IMR-90 (cell line): ENCODE results near the gene HCAR3. TPM values are rescaled to one million over a fixed set of nuclear protein-coding genes. Genes with fewer than 3 reads are reported as not detected.

Experiments used
- ATAC-seq: fragments of 200-7000 bp; cut with Tn5 transposase; 2 replicates; pipeline ENCODE4 v1.9.1; 2020; ENCODE audit warnings: low read depth, mild to moderate bottlenecking, moderate library complexity
- BruUV-seq: library from RNA; stranded (reverse); fragments of 400-500 nt; replicated peaks from 2 replicates; lab custom pipeline; 2021; lab: Mats Ljungman, UMichigan
- CTCF ChIA-PET: fragments of 300-600 bp; formaldehyde crosslinking; extraction: SDS; loops from one replicate; lab custom pipeline; 2021; ENCODE audit warnings: antibody characterized with exemption; lab: Yijun Ruan, JAX
- POLR2A ChIA-PET: fragments of 300-600 bp; sonication (Branson Sonifier 250); formaldehyde crosslinking; loops from one replicate; lab custom pipeline; 2022; ENCODE audit warnings: antibody characterized with exemption; ENCODE audit not compliant: unreplicated experiment; lab: Charles Lee
- DNase-seq: peaks from one replicate; pipeline ENCODE4 v3.0.0; 2013
- H2AFZ ChIP-seq: replicated peaks from 2 replicates; pipeline ENCODE3; 2013; ENCODE audit warnings: low read length, mild to moderate bottlenecking; ENCODE audit not compliant: poor library complexity
- H2AK5ac ChIP-seq: 2 replicates; pipeline ENCODE4 v1.6.1; 2013; ENCODE audit warnings: low read depth, low read length, inconsistent platforms
- H2AK9ac ChIP-seq: replicated peaks from 2 replicates; pipeline ENCODE3; 2013; ENCODE audit warnings: mild to moderate bottlenecking, low read depth, low read length, moderate library complexity; ENCODE audit not compliant: poor library complexity
- H2BK120ac ChIP-seq: 2 replicates; pipeline ENCODE4 v1.6.1; 2013; ENCODE audit warnings: low read depth, low read length, inconsistent platforms
- H2BK15ac ChIP-seq: 3 replicates; pipeline ENCODE4 v1.6.1; 2013; ENCODE audit warnings: low read depth, low read length, inconsistent platforms
- H2BK20ac ChIP-seq: 2 replicates; pipeline ENCODE4 v1.6.1; 2013; ENCODE audit warnings: low read depth, mild to moderate bottlenecking, inconsistent platforms, low read length, moderate library complexity
- H2BK5ac ChIP-seq: 2 replicates; pipeline ENCODE4 v1.6.1; 2013; ENCODE audit warnings: mild to moderate bottlenecking, low read depth, low read length, inconsistent platforms; ENCODE audit not compliant: poor library complexity, severe bottlenecking
- H3K14ac ChIP-seq: replicated peaks from 2 replicates; pipeline ENCODE4 v1.6.1; 2013; ENCODE audit warnings: low read depth, low read length, inconsistent platforms
- H3K18ac ChIP-seq: 2 replicates; pipeline ENCODE4 v1.6.1; 2013; ENCODE audit warnings: low read depth, low read length, control low read depth
- H3K23ac ChIP-seq: 2 replicates; pipeline ENCODE4 v1.6.1; 2013; ENCODE audit warnings: low read depth, low read length, inconsistent platforms
- H3K27ac ChIP-seq: 2 replicates; pipeline ENCODE4 v1.5.1; 2013; ENCODE audit warnings: mild to moderate bottlenecking, control low read depth, low read length; ENCODE audit not compliant: insufficient read depth
- H3K27me3 ChIP-seq: 2 replicates; pipeline ENCODE4 v1.6.1; 2013; ENCODE audit warnings: low read length; ENCODE audit not compliant: control insufficient read depth, insufficient read depth
- H3K36me3 ChIP-seq: 2 replicates; pipeline ENCODE4 v1.6.1; 2013; ENCODE audit warnings: low read length, mixed read lengths; ENCODE audit not compliant: control insufficient read depth, insufficient read depth
- H3K4ac ChIP-seq: 2 replicates; pipeline ENCODE4 v1.6.1; 2013; ENCODE audit warnings: low read depth, low read length, inconsistent platforms
- H3K4me1 ChIP-seq: 2 replicates; pipeline ENCODE4 v1.6.1; 2013; ENCODE audit warnings: low read length, mixed read lengths; ENCODE audit not compliant: control insufficient read depth, insufficient read depth
- H3K4me2 ChIP-seq: 2 replicates; pipeline ENCODE4 v1.6.1; 2013; ENCODE audit warnings: low read depth, mild to moderate bottlenecking, control low read depth, low read length, moderate library complexity
- H3K4me3 ChIP-seq: 2 replicates; pipeline ENCODE4 v1.5.1; 2013; ENCODE audit warnings: low read depth, mild to moderate bottlenecking, control low read depth, low read length, moderate library complexity; ENCODE audit not compliant: insufficient read depth
- H3K56ac ChIP-seq: 2 replicates; pipeline ENCODE4 v1.6.1; 2013; ENCODE audit warnings: low read length, inconsistent platforms; ENCODE audit not compliant: insufficient read depth; ENCODE audit errors: extremely low read depth
- H3K79me1 ChIP-seq, 2 experiments: 2 replicates each; pipeline ENCODE4 v1.6.1; 2013; ENCODE audit warnings: low read length in 2 of 2, inconsistent platforms in 1 of 2, low read depth in 1 of 2
- H3K9ac ChIP-seq: 2 replicates; pipeline ENCODE4 v1.6.1; 2013; ENCODE audit warnings: low read depth, low read length, control low read depth
- H3K9me1 ChIP-seq: 2 replicates; pipeline ENCODE4 v1.6.1; 2013; ENCODE audit warnings: low read length, inconsistent platforms; ENCODE audit not compliant: insufficient read depth
- H3K9me3 ChIP-seq: 2 replicates; pipeline ENCODE4 v1.6.1; 2013; ENCODE audit warnings: low read length; ENCODE audit not compliant: control insufficient read depth, insufficient read depth
- H4K20me1 ChIP-seq: 2 replicates; pipeline ENCODE4 v1.6.1; 2013; ENCODE audit warnings: low read length, inconsistent platforms; ENCODE audit not compliant: insufficient read depth
- H4K5ac ChIP-seq: 2 replicates; pipeline ENCODE4 v1.6.1; 2013; ENCODE audit warnings: mild to moderate bottlenecking, low read depth, low read length, control low read depth
- H4K8ac ChIP-seq, 2 experiments: 2 replicates each; pipeline ENCODE4 v1.6.1; 2013; ENCODE audit warnings: low read depth in 2 of 2, low read length in 2 of 2, control low read depth in 1 of 2, inconsistent platforms in 1 of 2
- H4K91ac ChIP-seq: 2 replicates; pipeline ENCODE4 v1.6.1; 2013; ENCODE audit warnings: low read depth, low read length, inconsistent platforms; ENCODE audit not compliant: insufficient read depth
- BHLHE40 ChIP-seq: fragments of 150-350 bp; IDR thresholded peaks from 2 replicates; pipeline ENCODE4 v1.6.1; 2016; ENCODE audit warnings: mild to moderate bottlenecking, low read depth, low read length
- ELK1 ChIP-seq: fragments of 150-350 bp; IDR thresholded peaks from 2 replicates; pipeline ENCODE4 v1.6.1; 2016; ENCODE audit warnings: low read depth, mild to moderate bottlenecking, low read length, moderate library complexity, borderline replicate concordance
- FOS ChIP-seq: fragments of 150-350 bp; IDR thresholded peaks from 2 replicates; pipeline ENCODE4 v1.6.1; 2016; ENCODE audit warnings: low read depth, low read length
- MAZ ChIP-seq: IDR thresholded peaks from 2 replicates; pipeline ENCODE4 v1.6.1; 2012; ENCODE audit warnings: low read depth, mild to moderate bottlenecking, low read length, improper control_type of control experiment, moderate library complexity, borderline replicate concordance
- NFE2L2 ChIP-seq: fragments of 150-350 bp; IDR thresholded peaks from 2 replicates; pipeline ENCODE4 v1.6.1; 2016; ENCODE audit warnings: low read depth, mild to moderate bottlenecking, low read length
- RAD21 ChIP-seq: IDR thresholded peaks from 2 replicates; pipeline ENCODE4 v1.6.1; 2012; ENCODE audit warnings: low read length, improper control_type of control experiment
- RCOR1 ChIP-seq: IDR thresholded peaks from 2 replicates; pipeline ENCODE4 v1.6.1; 2012; ENCODE audit warnings: mild to moderate bottlenecking, low read length, improper control_type of control experiment; ENCODE audit not compliant: insufficient replicate concordance
- RFX5 ChIP-seq: IDR thresholded peaks from 2 replicates; pipeline ENCODE4 v1.8.0; 2012; ENCODE audit warnings: low read depth, mild to moderate bottlenecking, low read length, moderate library complexity
- SMC3 ChIP-seq: fragments of 150-350 bp; IDR thresholded peaks from 2 replicates; pipeline ENCODE4 v1.6.1; 2016; ENCODE audit warnings: low read depth, mild to moderate bottlenecking, antibody characterized with exemption, low read length, moderate library complexity
- USF2 ChIP-seq: fragments of 150-350 bp; IDR thresholded peaks from 2 replicates; pipeline ENCODE4 v1.6.1; 2017; ENCODE audit warnings: mild to moderate bottlenecking, antibody characterized with exemption, low read length, low read depth
- WGBS, 2 experiments: methylation state at CpG; one replicate each; pipeline versions ENCODE4 v1.1.5 to v1.1.7; 2013; ENCODE audit warnings: missing lambda C conversion rate in 2 of 2; ENCODE audit not compliant: insufficient read length in 1 of 2; ENCODE audit errors: extremely low coverage in 2 of 2; 5-methylcytosine and 5-hydroxymethylcytosine counted together
- dilution Hi-C: fragments of 300-500 bp; cut with HindIII; formaldehyde crosslinking; loops from one replicate; pipeline ENCODE4 v1.14.3; 2018; ENCODE audit warnings: low sequenced_read_pairs; ENCODE audit not compliant: unreplicated experiment
- in situ Hi-C: fragments of 300-500 bp; cut with MboI; formaldehyde crosslinking; loops from 3 replicates; pipeline ENCODE4 v1.14.3; 2019; ENCODE audit warnings: low sequenced_read_pairs, inconsistent platforms, mixed read lengths
- intact Hi-C: fragments of 100-400 bp; cut with micrococcal nuclease; formaldehyde crosslinking; loops from 2 replicates; pipeline ENCODE4 v1.10.0; 2022
- polyA plus RNA-seq, 3 experiments: library from polyadenylated mRNA; depleted of rRNA; stranded (reverse); fragments of >200 nt; gene quantifications; 2 replicates each; pipeline ENCODE4 v1.2.3, GENCODE V29; 2012; ENCODE audit warnings: low replicate concordance in 1 of 3
- total RNA-seq: library from RNA; depleted of rRNA; stranded (reverse); fragments of >200 nt; gene quantifications from 2 replicates; pipeline ENCODE4 v1.2.3, GENCODE V29; 2012

HCAR3 gene
- total and polyA plus RNA-seq, 2 of the 4 experiments (the other 2 are of a cell fraction) = not detected

- H3K14ac ChIP-seq = no peak overlapping the region
- H4K91ac ChIP-seq = no peak overlapping the region
- no peak overlapping the region for H3K4me2 ChIP-seq
- no peak overlapping the region for H2BK20ac ChIP-seq
- no peak overlapping the region for H3K23ac ChIP-seq
- H2AFZ ChIP-seq = no peak overlapping the region
- in situ Hi-C loops = no loop called here
- no peak overlapping the region for H3K56ac ChIP-seq
- no peak overlapping the region for H3K4me3 ChIP-seq
- H3K36me3 ChIP-seq = no peaks in the 10 kb centered on the region
- no peak overlapping the region for H3K18ac ChIP-seq
- H3K79me1 ChIP-seq = no peaks in the 10 kb centered on the region
- no peak for TF ChIP-seq USF2
- TF ChIP-seq ELK1 = no peak
- no peak for TF ChIP-seq NFE2L2
- TF ChIP-seq RFX5 = no peak
- TF ChIP-seq SMC3 = no peak
- TF ChIP-seq RCOR1 = no peak
- TF ChIP-seq RAD21 = no peak
- TF ChIP-seq MAZ = no peak
- TF ChIP-seq FOS = no peak
- TF ChIP-seq BHLHE40 = no peak
- H4K8ac ChIP-seq = no peak overlapping the region
- dilution Hi-C loops = no loop called here
- H2BK5ac ChIP-seq = no peak overlapping the region
- ChIA-PET POLR2A (no interaction called here), CTCF (no interaction called here)
- no peaks in the 10 kb centered on the region for H3K9me3 ChIP-seq
- BruUV-seq = no TSS peak
- H3K27ac ChIP-seq = no peak overlapping the region
- no peak overlapping the region for H3K4ac ChIP-seq
- H3K4me1 ChIP-seq = peaks cover 2% of the 10 kb centered on the region; the same call in 1 of the 2 replicates
- H2BK120ac ChIP-seq = no peak overlapping the region
- H2AK5ac ChIP-seq = 0 out of 2 replicates have a peak overlapping the region, but pooled peaks have one; percentile 15
- DNase-seq (no peak), ATAC-seq (no peak)
- H2BK15ac ChIP-seq = no peak overlapping the region; the same call in 2 of the 3 replicates
- no CpG with 5 or more reads among the region's 2 CpGs for WGBS, 2 experiments
- H4K20me1 ChIP-seq = no peaks in the 10 kb centered on the region
- no peaks in the 10 kb centered on the region for H3K9me1 ChIP-seq
- no peak overlapping the region for H3K9ac ChIP-seq
- H2AK9ac ChIP-seq = no peak overlapping the region
- intact Hi-C loops = no loop called here
- no peak overlapping the region for H4K5ac ChIP-seq
- no peaks in the 10 kb centered on the region for H3K27me3 ChIP-seq
Observed at GRCh38 chr12:122672515-122672914, 44.1 kb downstream of the HCAR3 start.
